IMR-90 (cell line): ENCODE data around the gene TPCN1. TPM values are rescaled to one million over a fixed set of nuclear protein-coding genes. Genes with fewer than 3 reads are reported as not detected.

Experiments
- ATAC-seq: fragments of 200-7000 bp; cut with Tn5 transposase; 2 replicates; pipeline ENCODE4 v1.9.1; 2020; ENCODE audit warnings: low read depth, mild to moderate bottlenecking, moderate library complexity
- BruUV-seq: library from RNA; stranded (reverse); fragments of 400-500 nt; replicated peaks from 2 replicates; lab custom pipeline; 2021; lab: Mats Ljungman, UMichigan
- CTCF ChIA-PET: fragments of 300-600 bp; formaldehyde crosslinking; extraction: SDS; loops from one replicate; lab custom pipeline; 2021; ENCODE audit warnings: antibody characterized with exemption; lab: Yijun Ruan, JAX
- POLR2A ChIA-PET: fragments of 300-600 bp; sonication (Branson Sonifier 250); formaldehyde crosslinking; loops from one replicate; lab custom pipeline; 2022; ENCODE audit warnings: antibody characterized with exemption; ENCODE audit not compliant: unreplicated experiment; lab: Charles Lee
- DNase-seq: peaks from one replicate; pipeline ENCODE4 v3.0.0; 2013
- H2AFZ ChIP-seq: replicated peaks from 2 replicates; pipeline ENCODE3; 2013; ENCODE audit warnings: low read length, mild to moderate bottlenecking; ENCODE audit not compliant: poor library complexity
- H2AK5ac ChIP-seq: 2 replicates; pipeline ENCODE4 v1.6.1; 2013; ENCODE audit warnings: low read depth, low read length, inconsistent platforms
- H2AK9ac ChIP-seq: replicated peaks from 2 replicates; pipeline ENCODE3; 2013; ENCODE audit warnings: mild to moderate bottlenecking, low read depth, low read length, moderate library complexity; ENCODE audit not compliant: poor library complexity
- H2BK120ac ChIP-seq: 2 replicates; pipeline ENCODE4 v1.6.1; 2013; ENCODE audit warnings: low read depth, low read length, inconsistent platforms
- H2BK15ac ChIP-seq: 3 replicates; pipeline ENCODE4 v1.6.1; 2013; ENCODE audit warnings: low read depth, low read length, inconsistent platforms
- H2BK20ac ChIP-seq: 2 replicates; pipeline ENCODE4 v1.6.1; 2013; ENCODE audit warnings: low read depth, mild to moderate bottlenecking, inconsistent platforms, low read length, moderate library complexity
- H2BK5ac ChIP-seq: 2 replicates; pipeline ENCODE4 v1.6.1; 2013; ENCODE audit warnings: mild to moderate bottlenecking, low read depth, low read length, inconsistent platforms; ENCODE audit not compliant: poor library complexity, severe bottlenecking
- H3K14ac ChIP-seq: replicated peaks from 2 replicates; pipeline ENCODE4 v1.6.1; 2013; ENCODE audit warnings: low read depth, low read length, inconsistent platforms
- H3K18ac ChIP-seq: 2 replicates; pipeline ENCODE4 v1.6.1; 2013; ENCODE audit warnings: low read depth, low read length, control low read depth
- H3K23ac ChIP-seq: 2 replicates; pipeline ENCODE4 v1.6.1; 2013; ENCODE audit warnings: low read depth, low read length, inconsistent platforms
- H3K27ac ChIP-seq: 2 replicates; pipeline ENCODE4 v1.5.1; 2013; ENCODE audit warnings: mild to moderate bottlenecking, control low read depth, low read length; ENCODE audit not compliant: insufficient read depth
- H3K27me3 ChIP-seq: 2 replicates; pipeline ENCODE4 v1.6.1; 2013; ENCODE audit warnings: low read length; ENCODE audit not compliant: control insufficient read depth, insufficient read depth
- H3K36me3 ChIP-seq: 2 replicates; pipeline ENCODE4 v1.6.1; 2013; ENCODE audit warnings: low read length, mixed read lengths; ENCODE audit not compliant: control insufficient read depth, insufficient read depth
- H3K4ac ChIP-seq: 2 replicates; pipeline ENCODE4 v1.6.1; 2013; ENCODE audit warnings: low read depth, low read length, inconsistent platforms
- H3K4me1 ChIP-seq: 2 replicates; pipeline ENCODE4 v1.6.1; 2013; ENCODE audit warnings: low read length, mixed read lengths; ENCODE audit not compliant: control insufficient read depth, insufficient read depth
- H3K4me2 ChIP-seq: 2 replicates; pipeline ENCODE4 v1.6.1; 2013; ENCODE audit warnings: low read depth, mild to moderate bottlenecking, control low read depth, low read length, moderate library complexity
- H3K4me3 ChIP-seq: 2 replicates; pipeline ENCODE4 v1.5.1; 2013; ENCODE audit warnings: low read depth, mild to moderate bottlenecking, control low read depth, low read length, moderate library complexity; ENCODE audit not compliant: insufficient read depth
- H3K56ac ChIP-seq: 2 replicates; pipeline ENCODE4 v1.6.1; 2013; ENCODE audit warnings: low read length, inconsistent platforms; ENCODE audit not compliant: insufficient read depth; ENCODE audit errors: extremely low read depth
- H3K79me1 ChIP-seq, 2 experiments: 2 replicates each; pipeline ENCODE4 v1.6.1; 2013; ENCODE audit warnings: low read length in 2 of 2, inconsistent platforms in 1 of 2, low read depth in 1 of 2
- H3K9ac ChIP-seq: 2 replicates; pipeline ENCODE4 v1.6.1; 2013; ENCODE audit warnings: low read depth, low read length, control low read depth
- H3K9me1 ChIP-seq: 2 replicates; pipeline ENCODE4 v1.6.1; 2013; ENCODE audit warnings: low read length, inconsistent platforms; ENCODE audit not compliant: insufficient read depth
- H3K9me3 ChIP-seq: 2 replicates; pipeline ENCODE4 v1.6.1; 2013; ENCODE audit warnings: low read length; ENCODE audit not compliant: control insufficient read depth, insufficient read depth
- H4K20me1 ChIP-seq: 2 replicates; pipeline ENCODE4 v1.6.1; 2013; ENCODE audit warnings: low read length, inconsistent platforms; ENCODE audit not compliant: insufficient read depth
- H4K5ac ChIP-seq: 2 replicates; pipeline ENCODE4 v1.6.1; 2013; ENCODE audit warnings: mild to moderate bottlenecking, low read depth, low read length, control low read depth
- H4K8ac ChIP-seq, 2 experiments: 2 replicates each; pipeline ENCODE4 v1.6.1; 2013; ENCODE audit warnings: low read depth in 2 of 2, low read length in 2 of 2, control low read depth in 1 of 2, inconsistent platforms in 1 of 2
- H4K91ac ChIP-seq: 2 replicates; pipeline ENCODE4 v1.6.1; 2013; ENCODE audit warnings: low read depth, low read length, inconsistent platforms; ENCODE audit not compliant: insufficient read depth
- MXI1 ChIP-seq: IDR thresholded peaks from 2 replicates; pipeline ENCODE4 v1.6.1; 2012; ENCODE audit warnings: low read depth, mild to moderate bottlenecking, low read length, moderate library complexity, borderline replicate concordance
- WGBS, 2 experiments: methylation state at CpG; one replicate each; pipeline versions ENCODE4 v1.1.5 to v1.1.7; 2013; ENCODE audit warnings: missing lambda C conversion rate in 2 of 2; ENCODE audit not compliant: insufficient read length in 1 of 2; ENCODE audit errors: extremely low coverage in 2 of 2; 5-methylcytosine and 5-hydroxymethylcytosine counted together
- dilution Hi-C: fragments of 300-500 bp; cut with HindIII; formaldehyde crosslinking; loops from one replicate; pipeline ENCODE4 v1.14.3; 2018; ENCODE audit warnings: low sequenced_read_pairs; ENCODE audit not compliant: unreplicated experiment
- in situ Hi-C: fragments of 300-500 bp; cut with MboI; formaldehyde crosslinking; loops from 3 replicates; pipeline ENCODE4 v1.14.3; 2019; ENCODE audit warnings: low sequenced_read_pairs, inconsistent platforms, mixed read lengths
- intact Hi-C: fragments of 100-400 bp; cut with micrococcal nuclease; formaldehyde crosslinking; loops from 2 replicates; pipeline ENCODE4 v1.10.0; 2022
- polyA plus RNA-seq, 3 experiments: library from polyadenylated mRNA; depleted of rRNA; stranded (reverse); fragments of >200 nt; gene quantifications; 2 replicates each; pipeline ENCODE4 v1.2.3, GENCODE V29; 2012; ENCODE audit warnings: low replicate concordance in 1 of 3
- total RNA-seq: library from RNA; depleted of rRNA; stranded (reverse); fragments of >200 nt; gene quantifications from 2 replicates; pipeline ENCODE4 v1.2.3, GENCODE V29; 2012
- TF ChIP-seq, protein P1 (sequence below): fragments of 150-350 bp; IDR thresholded peaks from 2 replicates; pipeline ENCODE4 v1.6.1; 2016; ENCODE audit warnings: low read depth, mild to moderate bottlenecking, low read length, moderate library complexity, borderline replicate concordance

Gene TPCN1
- total and polyA plus RNA-seq, 2 of the 4 experiments (the other 2 are of a cell fraction) = 2.0 to 13.2 TPM

DNA sequence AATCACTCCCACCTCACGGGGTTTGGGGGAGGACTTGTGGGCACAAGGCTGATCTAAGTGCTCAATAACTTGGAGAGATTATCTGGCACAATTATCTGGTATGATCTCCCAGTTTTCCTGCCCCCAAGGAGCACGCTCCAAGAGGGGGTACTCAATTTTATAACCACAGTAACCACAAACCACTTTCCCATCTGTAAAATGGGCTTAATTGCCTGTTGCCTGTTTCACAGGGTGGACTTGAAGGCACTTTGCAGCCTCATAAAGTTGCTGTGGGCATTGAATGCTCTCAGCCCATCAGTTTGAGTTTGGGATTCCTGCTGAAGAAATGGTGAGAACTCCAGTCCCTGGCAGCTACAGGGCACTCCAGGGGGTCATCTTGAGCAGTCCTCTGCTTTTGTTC is 109.2 kb downstream of the TPCN1 start:
- CTCF ChIA-PET = no interaction called here
- peaks cover 4% of the 10 kb centered on the region; the same call in 1 of the 2 replicates for H3K4me1 ChIP-seq
- WGBS, 2 experiments = no CpG with 5 or more reads among the region's 2 CpGs
- H3K9me1 ChIP-seq = 0 out of 2 replicates have a peak, but pooled peaks cover 3% of the 10 kb centered on the region
- DNase-seq = no peak
- no peak for TF ChIP-seq MXI1
- TF ChIP-seq, protein P1, sequence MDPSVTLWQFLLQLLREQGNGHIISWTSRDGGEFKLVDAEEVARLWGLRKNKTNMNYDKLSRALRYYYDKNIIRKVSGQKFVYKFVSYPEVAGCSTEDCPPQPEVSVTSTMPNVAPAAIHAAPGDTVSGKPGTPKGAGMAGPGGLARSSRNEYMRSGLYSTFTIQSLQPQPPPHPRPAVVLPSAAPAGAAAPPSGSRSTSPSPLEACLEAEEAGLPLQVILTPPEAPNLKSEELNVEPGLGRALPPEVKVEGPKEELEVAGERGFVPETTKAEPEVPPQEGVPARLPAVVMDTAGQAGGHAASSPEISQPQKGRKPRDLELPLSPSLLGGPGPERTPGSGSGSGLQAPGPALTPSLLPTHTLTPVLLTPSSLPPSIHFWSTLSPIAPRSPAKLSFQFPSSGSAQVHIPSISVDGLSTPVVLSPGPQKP = no peak
- dilution Hi-C loops = no loop called here
- H2AK9ac ChIP-seq = no peak overlapping the region
- H2BK120ac ChIP-seq = no peak overlapping the region
- H4K5ac ChIP-seq = no peak overlapping the region
- no peak overlapping the region for H2AK5ac ChIP-seq
- H3K27me3 ChIP-seq = no peaks in the 10 kb centered on the region
- no peaks in the 10 kb centered on the region for H4K20me1 ChIP-seq
- H3K4me3 ChIP-seq = no peak overlapping the region
- no peak overlapping the region for H3K27ac ChIP-seq
- H3K79me1 ChIP-seq = peaks cover 7 to 19% of the 10 kb centered on the region in 2 experiments
- no peaks in the 10 kb centered on the region for H3K9me3 ChIP-seq
- no peak overlapping the region for H3K56ac ChIP-seq
- no peak overlapping the region for H3K18ac ChIP-seq
- H2AFZ ChIP-seq = no peak overlapping the region
- no peak overlapping the region for H3K9ac ChIP-seq
- in situ Hi-C loops = no loop called here
- H3K14ac ChIP-seq = no peak overlapping the region
- no peak overlapping the region for H2BK20ac ChIP-seq
- no peak overlapping the region for H2BK15ac ChIP-seq
- H3K36me3 ChIP-seq = peaks cover 10% of the 10 kb centered on the region; the same call in 1 of the 2 replicates
- H2BK5ac ChIP-seq = no peak overlapping the region
- intact Hi-C loops = no loop called here
- H3K23ac ChIP-seq = no peak overlapping the region
- no TSS peak for BruUV-seq
- no peak for ATAC-seq
- no peak overlapping the region for H4K8ac ChIP-seq
- no peak overlapping the region for H3K4me2 ChIP-seq
- no peak overlapping the region for H3K4ac ChIP-seq
- POLR2A ChIA-PET = no interaction called here
- H4K91ac ChIP-seq = no peak overlapping the region
